ENCODE results near the gene ARF6.

DNA sequence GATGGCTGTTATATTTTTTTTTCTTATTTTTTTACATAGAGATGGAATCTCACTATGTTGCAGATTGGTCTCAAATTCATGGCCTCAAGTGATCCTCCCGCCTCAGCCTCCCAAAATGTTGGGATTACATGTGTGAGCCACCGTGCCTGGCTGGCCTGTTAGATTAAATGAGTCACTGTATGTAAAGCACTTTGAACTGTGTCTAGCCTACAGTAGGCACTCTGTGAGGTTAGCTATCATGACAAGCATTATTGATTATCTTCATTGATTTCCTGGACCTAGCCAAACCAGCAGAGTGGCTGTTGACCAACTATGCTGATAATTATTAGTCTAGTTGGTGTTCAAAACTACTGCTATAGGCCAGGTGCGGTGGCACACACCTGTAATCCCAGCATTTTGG is 42.6 kb downstream of the ARF6 start:
- TF ChIP-seq POLR2A (IDR thresholded peaks at IDR 0.05) (no peak), EP300 (IDR thresholded peaks at IDR 0.05) (no peak)
- TF ChIP-seq, protein P1, sequence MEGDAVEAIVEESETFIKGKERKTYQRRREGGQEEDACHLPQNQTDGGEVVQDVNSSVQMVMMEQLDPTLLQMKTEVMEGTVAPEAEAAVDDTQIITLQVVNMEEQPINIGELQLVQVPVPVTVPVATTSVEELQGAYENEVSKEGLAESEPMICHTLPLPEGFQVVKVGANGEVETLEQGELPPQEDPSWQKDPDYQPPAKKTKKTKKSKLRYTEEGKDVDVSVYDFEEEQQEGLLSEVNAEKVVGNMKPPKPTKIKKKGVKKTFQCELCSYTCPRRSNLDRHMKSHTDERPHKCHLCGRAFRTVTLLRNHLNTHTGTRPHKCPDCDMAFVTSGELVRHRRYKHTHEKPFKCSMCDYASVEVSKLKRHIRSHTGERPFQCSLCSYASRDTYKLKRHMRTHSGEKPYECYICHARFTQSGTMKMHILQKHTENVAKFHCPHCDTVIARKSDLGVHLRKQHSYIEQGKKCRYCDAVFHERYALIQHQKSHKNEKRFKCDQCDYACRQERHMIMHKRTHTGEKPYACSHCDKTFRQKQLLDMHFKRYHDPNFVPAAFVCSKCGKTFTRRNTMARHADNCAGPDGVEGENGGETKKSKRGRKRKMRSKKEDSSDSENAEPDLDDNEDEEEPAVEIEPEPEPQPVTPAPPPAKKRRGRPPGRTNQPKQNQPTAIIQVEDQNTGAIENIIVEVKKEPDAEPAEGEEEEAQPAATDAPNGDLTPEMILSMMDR (IDR thresholded peaks at IDR 0.05): no peak
